Kidney (tissue), 14 donors: ENCODE measurements around the gene CACNA1S. TPM values are rescaled to one million over a fixed set of nuclear protein-coding genes. Genes with fewer than 3 reads are reported as not detected.

Source experiments
- DNase-seq, 5 donors: peaks; one replicate each; pipeline ENCODE4 v3.0.0-alpha.2; 2013 to 2020
- FAIRE-seq: peaks from 2 replicates; lab custom pipeline; 2012; peaks lifted over from hg19 to GRCh38; lab: Jason Lieb, UNC
- H3K27ac ChIP-seq, 2 donors: one replicate each; pipeline ENCODE4 v1.7.0; 2013; ENCODE audit warnings: low read depth in 2 of 2, low read length in 2 of 2, inconsistent platforms in 1 of 2
- H3K27me3 ChIP-seq: one replicate; pipeline ENCODE4 v1.7.1; 2013; ENCODE audit warnings: low read length, inconsistent platforms; ENCODE audit not compliant: control insufficient read depth, insufficient read depth
- H3K36me3 ChIP-seq, 3 donors: one replicate each; pipeline versions ENCODE4 v1.7.0 to v1.7.1; 2013; ENCODE audit warnings: low read length in 3 of 3, control low read depth in 1 of 3, inconsistent platforms in 1 of 3; ENCODE audit not compliant: insufficient read depth in 3 of 3, control insufficient read depth in 2 of 3
- H3K4me1 ChIP-seq, 3 donors: one replicate each; pipeline versions ENCODE4 v1.7.0 to v1.7.1; 2013; ENCODE audit warnings: low read length in 3 of 3, inconsistent platforms in 1 of 3, low read depth in 1 of 3; ENCODE audit not compliant: control insufficient read depth in 2 of 3, insufficient read depth in 2 of 3
- H3K4me3 ChIP-seq, 3 donors: one replicate each; pipeline versions ENCODE4 v1.7.0 to v1.8.1; 2013; ENCODE audit warnings: low read length in 3 of 3, control low read depth in 1 of 3, inconsistent platforms in 1 of 3
- H3K9ac ChIP-seq, 3 donors: one replicate each; pipeline versions ENCODE4 v1.7.0 to v1.7.1; 2013; ENCODE audit warnings: low read length in 3 of 3, control low read depth in 1 of 3, inconsistent platforms in 1 of 3
- H3K9me3 ChIP-seq, 3 donors: one replicate each; pipeline versions ENCODE4 v1.7.0 to v1.7.1; 2013; ENCODE audit warnings: low read length in 3 of 3, control low read depth in 1 of 3, inconsistent platforms in 1 of 3; ENCODE audit not compliant: control insufficient read depth in 2 of 3, insufficient read depth in 1 of 3
- CTCF ChIP-seq: IDR thresholded peaks from 3 replicates; pipeline ENCODE4 v1.5.1; 2012; ENCODE audit warnings: mild to moderate bottlenecking, moderate library complexity, borderline replicate concordance; ENCODE audit not compliant: insufficient read depth; ENCODE audit errors: extremely low read depth
- intact Hi-C: fragments of 100-400 bp; cut with DNase I; formaldehyde crosslinking; loops from one replicate; pipeline ENCODE4 v1.11.1; 2022
- polyA plus RNA-seq: library from polyadenylated mRNA; stranded (reverse); fragments of 350-450 nt; fragmentation: Illumina TruSeq; extraction: RNeasy Lipid Tissue Mini Kit (QIAGEN cat#74804); gene quantifications from one replicate; pipeline ENCODE4 v1.2.3, GENCODE V29; 2014; ENCODE audit warnings: low read depth, low replicate concordance; ENCODE audit not compliant: insufficient read depth
- total RNA-seq: library from RNA; stranded (reverse); fragmentation: NEBNext Ultra II Directional; extraction: Animal tissue kit (Norgen Biotek cat#: 25700); gene quantifications from one replicate; pipeline ENCODE4 v1.2.1, GENCODE V29; 2021
- donor health status: control.
- donor health status: control.
- donor health status: control.
- donor health status: control.
- donor health status: control.
- donor health status: DM: yes; HTN: yes; CAD: no.
- donor health status: Normal renal cell carcinoma (clear cell type).

Gene CACNA1S
- total and polyA plus RNA-seq, 2 donors from 2014 or later = 0.41 TPM; not detected in 1

DNA sequence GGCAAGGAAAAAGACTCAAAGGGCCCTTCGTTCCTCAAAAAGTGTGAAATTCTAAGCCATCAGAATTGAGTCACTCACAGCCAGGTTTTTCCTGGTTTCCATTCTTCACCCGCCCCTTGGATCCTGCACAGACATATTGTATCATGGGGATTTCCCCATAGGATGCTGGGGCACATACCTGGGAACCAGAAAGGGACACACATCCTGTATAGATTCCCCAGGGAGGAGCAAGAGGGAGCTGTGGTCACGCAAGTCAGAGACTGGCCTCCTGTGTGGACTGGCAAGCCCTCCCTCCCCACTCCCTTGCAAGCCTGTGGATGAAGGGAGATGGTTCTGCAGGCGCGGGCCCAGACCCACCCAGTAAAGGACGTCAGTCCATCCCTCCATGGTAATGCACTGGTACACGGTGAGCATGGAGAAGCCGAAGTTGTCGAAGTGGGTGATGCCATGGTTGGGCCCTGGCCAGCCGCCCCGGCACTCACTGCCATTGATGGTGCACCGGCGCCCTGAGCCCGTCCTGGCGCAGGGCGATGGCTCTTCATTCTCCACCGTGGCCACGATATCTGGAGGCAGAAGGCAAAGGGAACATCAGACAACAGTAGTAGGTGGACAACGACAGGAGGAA lies 23.2 kb downstream of the CACNA1S start:
- no peaks in the 10 kb centered on the region for H3K27me3 ChIP-seq
- no peak for DNase-seq

DNA sequence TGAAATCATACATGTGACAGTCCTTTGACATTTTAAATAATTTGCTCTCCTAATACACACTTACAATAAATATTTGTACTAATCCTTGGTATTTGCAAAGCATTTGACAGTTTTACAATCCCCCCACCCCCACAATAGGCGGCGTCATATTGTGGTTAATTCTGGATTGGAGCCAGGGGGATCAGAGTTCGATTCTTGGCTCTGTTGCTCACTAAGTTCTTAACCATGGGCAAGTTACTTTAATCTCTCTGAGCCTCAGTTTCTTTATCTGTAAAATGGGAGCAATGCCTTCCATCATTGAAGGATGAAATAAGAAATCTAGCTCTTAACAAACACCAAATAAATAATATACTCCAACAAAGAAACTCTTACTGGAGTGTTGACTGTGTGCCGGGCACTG lies 23.8 kb downstream of the CACNA1S start:
- DNase-seq = no peak
- FAIRE-seq = no peak
- TF ChIP-seq CTCF = no peak

More for the DNA sequence above, 23.2 kb downstream of the CACNA1S start:
- Histone ChIP-seq H3K27ac (no peak overlapping the region), H3K9me3 (no peaks in the 10 kb centered on the region), H3K4me1 (peaks cover 0 to 2% (median 0%) of the 10 kb centered on the region in 3 donors), H3K36me3 (no peaks in the 10 kb centered on the region), H3K9ac (no peak overlapping the region), H3K4me3 (no peak overlapping the region)
- FAIRE-seq = no peak
- intact Hi-C loops = no loop called here
- no peak for TF ChIP-seq CTCF

DNA sequence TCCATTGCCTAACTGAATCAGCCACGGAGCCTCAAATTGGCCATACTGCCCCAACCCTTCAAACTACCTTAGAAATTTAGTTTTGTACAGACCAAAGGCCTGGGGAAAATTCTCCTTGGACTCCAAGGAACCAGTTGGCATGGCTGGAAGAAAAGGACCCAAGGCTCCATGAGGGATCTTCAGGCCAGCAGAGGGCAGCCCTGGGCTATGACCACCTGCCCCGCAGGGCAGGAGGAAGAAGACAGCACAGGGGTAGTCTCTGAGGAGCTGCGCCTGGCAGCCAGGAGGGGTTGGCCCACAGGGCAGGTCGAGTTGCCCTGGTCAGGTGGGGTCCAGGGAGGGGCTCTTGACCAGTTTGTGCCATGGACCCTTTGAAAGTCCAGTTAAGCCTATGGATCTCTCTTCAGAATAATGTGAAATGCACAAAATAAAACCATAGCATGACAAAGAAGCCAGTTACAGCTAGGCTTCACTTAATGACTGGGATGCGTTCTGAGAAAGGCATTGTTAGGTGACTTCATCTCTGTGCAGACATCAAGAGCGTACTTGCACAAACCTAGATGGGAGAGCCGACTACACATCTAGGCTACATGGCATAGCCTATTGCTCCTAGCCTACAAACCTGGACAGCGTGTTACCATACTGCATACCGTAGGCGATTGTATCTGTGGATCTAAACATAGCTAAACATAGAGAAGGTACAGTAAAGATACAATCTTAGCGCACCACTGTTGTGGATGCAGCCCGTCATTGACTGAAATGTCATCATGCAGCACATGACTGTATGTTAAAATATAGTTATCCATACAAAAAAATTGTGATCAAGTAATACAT lies 26.1 kb downstream of the CACNA1S start:
- DNase-seq = peak in 3 of 5 donors; percentile 32 to 41 (median 34)
- peak; percentile 49 for TF ChIP-seq CTCF
- no peak for FAIRE-seq
- no peak overlapping the region for H3K9ac ChIP-seq
- H3K27me3 ChIP-seq = no peaks in the 10 kb centered on the region
- no peak overlapping the region for H3K27ac ChIP-seq
- no peaks in the 10 kb centered on the region for H3K9me3 ChIP-seq
- peaks cover 0 to 2% (median 0%) of the 10 kb centered on the region in 3 donors for H3K4me1 ChIP-seq
- no peak overlapping the region for H3K4me3 ChIP-seq
- H3K36me3 ChIP-seq = no peaks in the 10 kb centered on the region
- intact Hi-C loops = no loop called here

More for the DNA sequence above, 23.8 kb downstream of the CACNA1S start:
- H3K9me3 ChIP-seq = no peaks in the 10 kb centered on the region
- peaks cover 0 to 2% (median 0%) of the 10 kb centered on the region in 3 donors for H3K4me1 ChIP-seq
- H3K9ac ChIP-seq = no peak overlapping the region
- H3K27me3 ChIP-seq = no peaks in the 10 kb centered on the region
- intact Hi-C loops = no loop called here
- H3K36me3 ChIP-seq = no peaks in the 10 kb centered on the region
- H3K4me3 ChIP-seq = no peak overlapping the region
- H3K27ac ChIP-seq = no peak overlapping the region
